ENCODE data around the gene RANBP3.
A peak's percentile ranks its signal among the peaks of the same experiment; 100 is the strongest.

Gene RANBP3

GRCh38 chr19:5905114-5905778 is 72.7 kb downstream of the RANBP3 start:
- no peak for DNase-seq (ENCODE audit: low read depth in 2 of 2)

GRCh38 chr19:5904352-5905113 is 73.4 kb downstream of the RANBP3 start, which contains the start of gene VMAC:
TSS of gene VMAC (plus strand) at chr19:5904872. CDS start at chr19:5904891, 19 bp downstream.
- peak; percentile 99 for DNase-seq (ENCODE audit: low read depth in 2 of 2)

GRCh38 chr19:5903624-5904351 is 74.2 kb downstream of the RANBP3 start, which contains the start of gene NDUFA11:
TSS of gene NDUFA11 (minus strand) at chr19:5903790. CDS start at chr19:5903708, 82 bp downstream.
- peak; percentile 96 for DNase-seq (ENCODE audit: low read depth in 2 of 2)

GRCh38 chr19:5903056-5903623 is 74.8 kb downstream of the RANBP3 start:
- DNase-seq (ENCODE audit: low read depth in 2 of 2) = no peak

GRCh38 chr19:5900976-5901375 is 77.0 kb downstream of the RANBP3 start:
- DNase-seq (ENCODE audit: low read depth in 2 of 2) = no peak

GRCh38 chr19:5899728-5900526 is 78.0 kb downstream of the RANBP3 start:
- no peak for DNase-seq (ENCODE audit: low read depth in 2 of 2)

- no peak for DNase-seq (ENCODE audit: low read depth in 2 of 2)
Measured at GRCh38 chr19:5897189-5897969, 80.6 kb downstream of the RANBP3 start.

GRCh38 chr19:5896365-5897076 is 81.4 kb downstream of the RANBP3 start:
- DNase-seq (ENCODE audit: low read depth in 2 of 2) = no peak

GRCh38 chr19:5895890-5896289 is 82.0 kb downstream of the RANBP3 start:
- DNase-seq (ENCODE audit: low read depth in 2 of 2) = no peak

- no peak for DNase-seq (ENCODE audit: low read depth in 2 of 2)
Measured at GRCh38 chr19:5895409-5895808, 82.5 kb downstream of the RANBP3 start.

GRCh38 chr19:5894704-5895349 is 83.1 kb downstream of the RANBP3 start:
- no peak for DNase-seq (ENCODE audit: low read depth in 2 of 2)

- no peak for DNase-seq (ENCODE audit: low read depth in 2 of 2)
Measured at GRCh38 chr19:5893907-5894703, 83.8 kb downstream of the RANBP3 start.

GRCh38 chr19:5893296-5893903 is 84.5 kb downstream of the RANBP3 start:
- no peak for DNase-seq (ENCODE audit: low read depth in 2 of 2)

- no peak for DNase-seq (ENCODE audit: low read depth in 2 of 2)
Measured at GRCh38 chr19:5892772-5893275, 85.1 kb downstream of the RANBP3 start.

GRCh38 chr19:5891938-5892771 is 85.8 kb downstream of the RANBP3 start:
- DNase-seq (ENCODE audit: low read depth in 2 of 2) = no peak

- no peak for DNase-seq (ENCODE audit: low read depth in 2 of 2)
Measured at GRCh38 chr19:5891572-5891937, 86.4 kb downstream of the RANBP3 start.

- DNase-seq (ENCODE audit: low read depth in 2 of 2) = no peak
Measured at GRCh38 chr19:5890099-5890498, 87.8 kb downstream of the RANBP3 start.

Measured in stimulated activated CD8-positive, alpha-beta memory T cell treated with anti-CD3 and anti-CD28 coated beads, Interleukin-2, amount 100 ng/mL, for 48 hours (primary cell).